Heart left ventricle (tissue), 16 donors: Measurements from ENCODE around the gene CEP85L. TPM values are rescaled to one million over a fixed set of nuclear protein-coding genes. Genes with fewer than 3 reads are reported as not detected.

Experiments
- ATAC-seq, 4 donors: fragments of 200-7000 bp; cut with Tn5 transposase; one replicate each; pipeline ENCODE4 v1.9.1; 2020 to 2022; ENCODE audit warnings: moderate library complexity in 4 of 4, mild to moderate bottlenecking in 3 of 4, moderate number of reproducible peaks in 1 of 4
- DNase-seq, 5 donors: peaks; one replicate each; pipeline ENCODE4 v3.0.0-alpha.2; 2020
- H3K27ac ChIP-seq, 12 donors: fragments of 200-600 bp; sonication (generic) in 4 of 12; one replicate each; pipeline versions ENCODE4 v1.5.0 to v1.8.0; 2016 to 2022; ENCODE audit warnings: mild to moderate bottlenecking in 2 of 12
- H3K27me3 ChIP-seq, 9 donors: fragments of 200-600 bp; sonication (generic) in 2 of 9; one replicate each; pipeline versions ENCODE4 v1.5.1 to v1.8.0; 2016 to 2022; ENCODE audit warnings: mild to moderate bottlenecking in 3 of 9
- H3K36me3 ChIP-seq, 9 donors: fragments of 200-600 bp; sonication (generic) in 2 of 9; one replicate each; pipeline versions ENCODE4 v1.5.0 to v1.8.0; 2018 to 2022; ENCODE audit warnings: mild to moderate bottlenecking in 2 of 9
- H3K4me1 ChIP-seq, 12 donors: fragments of 200-600 bp; sonication (generic) in 4 of 12; one replicate each; pipeline versions ENCODE4 v1.5.0 to v1.8.0; 2016 to 2022; ENCODE audit warnings: mild to moderate bottlenecking in 3 of 12
- H3K4me3 ChIP-seq, 12 donors: fragments of 200-600 bp; sonication (generic) in 4 of 12; one replicate each; pipeline versions ENCODE4 v1.5.0 to v1.8.0; 2017 to 2022; ENCODE audit warnings: mild to moderate bottlenecking in 9 of 12, moderate library complexity in 4 of 12
- H3K9me3 ChIP-seq, 12 donors: fragments of 200-600 bp; sonication (generic) in 4 of 12; one replicate each; pipeline versions ENCODE4 v1.5.0 to v1.8.0; 2016 to 2022; ENCODE audit warnings: mild to moderate bottlenecking in 1 of 12
- CTCF ChIP-seq, 12 donors: fragments of 200-600 bp; sonication (generic) in 4 of 12; IDR thresholded peaks; one replicate each; pipeline versions ENCODE4 v1.5.0 to v1.8.0; 2018 to 2022; ENCODE audit warnings: antibody characterized with exemption in 12 of 12, mild to moderate bottlenecking in 5 of 12
- POLR2A ChIP-seq, 2 donors: fragments of 450-650 bp; IDR thresholded peaks; one replicate each; pipeline ENCODE4 v1.6.1; 2017; ENCODE audit warnings: antibody characterized with exemption in 2 of 2, mild to moderate bottlenecking in 2 of 2, moderate library complexity in 2 of 2
- WGBS, 4 donors: extraction: QIAGEN DNeasy Blood & Tissue Kit in 2 of 4; methylation state at CpG; one replicate each; pipeline versions ENCODE4 v1.1.5 to v1.1.7; 2013 to 2018; 5-methylcytosine and 5-hydroxymethylcytosine counted together
- intact Hi-C, 10 donors: fragments of 100-400 bp; cut with DNase I; formaldehyde crosslinking; loops; one replicate each; pipeline versions ENCODE4 v1.11.1 to v1.14.2; 2022
- polyA plus RNA-seq, 2 donors: library from polyadenylated mRNA; stranded (reverse); fragments of 200-250 nt; gene quantifications; one replicate each; pipeline ENCODE4 v1.2.3, GENCODE V29; 2013
- total RNA-seq, 9 donors: library from RNA; depleted of rRNA in 2 of 9; stranded (reverse); fragments of >200 nt in 2 of 9; fragmentation: NEBNext Ultra II Directional in 3 of 9; extraction: Animal tissue kit (Norgen Biotek cat#: 25700) in 3 of 9; gene quantifications; one replicate each; pipeline versions ENCODE4 v1.1.0 to v1.2.4, GENCODE V29; 2016 to 2023
- donor health status: ischemic (EF 13 %, LVEDD 7.1; RV severe dilation, severe dysfunction).
- donor health status: healthy with polysubstance abuse.
- donor health status: DM: no; HTN: yes; CAD: no.
- donor health status: DM: no; HTN: no; CAD: no.
- donor health status: ischemic (EF 25% LVEDD 6.9; RV normal size, moderate dysfunction).
- donor health status: ischemic (EF 25% LVEDD 5.7; RV mildly dilated, moderate dysfunction).
- donor health status: healthy.
- donor health status: DM: yes; HTN: yes; CAD: no.
- donor health status: ischemic (EF 35%, LVEDD 5.7; RV mildly dilated, moderate dysfunction).
- donor health status: nonischemic (EF 11% LVEDD 7.7; RV severe dilation, severe dysfunction).
- donor health status: DM: yes; HTN: yes; CAD: no.
- donor health status: PGD.
- donor health status: ischemic (EF 29% LVEDD 5.4; RV normal size, mild dysfunction).
- donor health status: nonischemic (EF 23%, LVEDD 6.1; RV moderate dilation, normal function).

The CEP85L gene
- total and polyA plus RNA-seq, 11 donors = 1.9 to 14.4 (median 7.6) TPM

GRCh38 chr6:118558464-118559217 lies 92.8 kb downstream of the CEP85L start:
- no peaks in the 10 kb centered on the region for H3K9me3 ChIP-seq
- peak overlapping the region in 8 of 12 donors; percentile 15 to 64 (median 56) for H3K4me3 ChIP-seq
- ATAC-seq (peak in 1 of 4 donors; percentile 16), DNase-seq (no peak)
- H3K4me1 ChIP-seq = peaks cover 0 to 21% (median 9%) of the 10 kb centered on the region in 12 donors
- no peak for TF ChIP-seq POLR2A (IDR thresholded peaks at IDR 0.05)
- TF ChIP-seq CTCF (IDR thresholded peaks at IDR 0.05) = no peak
- intact Hi-C loops = loop anchor here in 1 of 10 donors (10.0 kb wide), 1 partner anchor 274 kb away; no protein-coding TSS in a partner anchor
- 20 to 27% (median 24%) methylated on average over 6 of the region's 6 CpGs for WGBS, 4 donors
- peak overlapping the region in 7 of 12 donors; percentile 23 to 86 (median 61) for H3K27ac ChIP-seq
- H3K36me3 ChIP-seq = peaks cover 0 to 65% (median 16%) of the 10 kb centered on the region in 9 donors
- no peaks in the 10 kb centered on the region for H3K27me3 ChIP-seq

- Histone ChIP-seq H3K9me3 (no peaks in the 10 kb centered on the region), H3K4me3 (peak overlapping the region; percentile 6 to 64 (median 54)), H3K27ac (peak overlapping the region; percentile 17 to 87 (median 78)), H3K36me3 (peaks cover 0 to 82% (median 15%) of the 10 kb centered on the region in 9 donors), H3K27me3 (no peaks in the 10 kb centered on the region), H3K4me1 (peaks cover 0 to 18% (median 9%) of the 10 kb centered on the region in 12 donors)
- WGBS, 4 donors = 26 to 52% (median 37%) methylated on average over 1 of the region's 1 CpG
- no peak for TF ChIP-seq CTCF (IDR thresholded peaks at IDR 0.05)
- no peak for TF ChIP-seq POLR2A (IDR thresholded peaks at IDR 0.05)
- intact Hi-C loops = loop anchor here in 8 of 10 donors (5.0 to 10.0 kb wide), 6 partner anchors 42 to 272 kb away; no protein-coding TSS in a partner anchor
- DNase-seq (no peak), ATAC-seq (peak; percentile 59 to 83 (median 80))
Observed at GRCh38 chr6:118554698-118555097, 96.7 kb downstream of the CEP85L start.

GRCh38 chr6:118553132-118553531 lies 98.3 kb downstream of the CEP85L start:
- intact Hi-C loops = loop anchor here in 8 of 10 donors (5.0 to 10.0 kb wide), 6 partner anchors 41 to 271 kb away; no protein-coding TSS in a partner anchor
- Histone ChIP-seq H3K9me3 (no peaks in the 10 kb centered on the region), H3K4me1 (peaks cover 0 to 10% (median 0%) of the 10 kb centered on the region in 12 donors), H3K4me3 (peak overlapping the region; percentile 18 to 64 (median 54)), H3K27ac (peak overlapping the region; percentile 29 to 87 (median 78)), H3K27me3 (no peaks in the 10 kb centered on the region), H3K36me3 (peaks cover 0 to 74% (median 8%) of the 10 kb centered on the region in 9 donors)
- DNase-seq = no peak
- no peak for ATAC-seq
- WGBS, 4 donors = 19 to 37% (median 25%) methylated on average over 1 of the region's 1 CpG
- TF ChIP-seq POLR2A (IDR thresholded peaks at IDR 0.05) (no peak), CTCF (IDR thresholded peaks at IDR 0.05) (no peak)
